ENCODE data around the gene IRF2BP2. TPM values are rescaled to one million over a fixed set of nuclear protein-coding genes. Genes with fewer than 3 reads are reported as not detected.
A peak's percentile ranks its signal among the peaks of the same experiment; 100 is the strongest.

The IRF2BP2 gene
- total and polyA plus RNA-seq, 2 of the 13 experiments (the other 11 are each of a cell fraction or from before 2014, with no cell fraction given), result 140 to 147 TPM

DNA sequence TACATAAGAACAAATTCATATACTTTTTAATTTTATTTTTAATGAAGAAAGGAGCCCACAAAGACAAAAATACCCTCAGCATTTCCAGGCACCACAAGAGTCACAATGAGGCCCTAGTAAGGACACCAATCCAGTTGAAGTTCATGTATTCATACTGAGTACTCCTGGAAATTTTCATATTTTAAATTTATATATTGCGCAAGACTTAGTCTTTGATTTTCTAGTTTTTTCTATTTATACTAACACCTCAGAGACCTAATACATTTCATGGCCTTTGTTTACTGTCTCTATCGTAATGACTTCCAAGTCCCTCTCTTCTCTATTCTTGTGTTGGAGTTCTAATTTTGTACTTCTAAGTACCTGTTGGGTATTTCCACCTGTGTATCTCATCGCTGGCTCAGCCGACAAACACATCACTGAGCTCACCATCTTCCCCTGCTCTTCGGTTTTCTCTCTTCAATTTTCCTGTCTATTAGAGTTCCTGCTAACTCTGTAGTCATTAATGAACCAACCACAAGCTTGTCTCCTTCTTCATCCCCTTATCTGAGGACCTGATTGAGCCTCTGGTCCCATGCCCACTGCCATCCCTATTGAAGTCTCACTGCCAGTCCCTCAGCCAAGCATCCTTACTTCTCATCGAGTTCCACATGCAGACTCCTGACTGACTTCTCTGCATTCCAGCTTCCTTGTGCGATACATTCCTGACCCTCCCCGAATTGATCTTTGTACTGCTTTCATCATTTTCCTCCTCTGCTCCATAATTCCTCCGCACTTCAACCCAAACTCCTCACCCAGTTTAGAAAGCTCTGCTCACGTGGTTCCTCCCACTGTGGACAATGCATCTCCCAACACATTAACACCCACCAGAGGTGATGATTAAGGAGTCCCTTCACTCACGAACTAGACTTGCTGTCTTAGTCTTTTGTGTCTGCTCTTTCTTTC is 17.3 kb upstream of the IRF2BP2 start (continued):
- TF ChIP-seq, protein P1, sequence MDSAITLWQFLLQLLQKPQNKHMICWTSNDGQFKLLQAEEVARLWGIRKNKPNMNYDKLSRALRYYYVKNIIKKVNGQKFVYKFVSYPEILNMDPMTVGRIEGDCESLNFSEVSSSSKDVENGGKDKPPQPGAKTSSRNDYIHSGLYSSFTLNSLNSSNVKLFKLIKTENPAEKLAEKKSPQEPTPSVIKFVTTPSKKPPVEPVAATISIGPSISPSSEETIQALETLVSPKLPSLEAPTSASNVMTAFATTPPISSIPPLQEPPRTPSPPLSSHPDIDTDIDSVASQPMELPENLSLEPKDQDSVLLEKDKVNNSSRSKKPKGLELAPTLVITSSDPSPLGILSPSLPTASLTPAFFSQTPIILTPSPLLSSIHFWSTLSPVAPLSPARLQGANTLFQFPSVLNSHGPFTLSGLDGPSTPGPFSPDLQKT (CRISPR knock-in tag; IDR thresholded peaks at IDR 0.05; ENCODE audit: borderline replicate concordance), result no peak
- TF ChIP-seq NFRKB (IDR thresholded peaks at IDR 0.05) (no peak), GABPB1 (CRISPR knock-in tag; IDR thresholded peaks at IDR 0.05) (no peak), HOXA3 (CRISPR knock-in tag; IDR thresholded peaks at IDR 0.05) (no peak; the same call in 1 of the 2 replicates), HOXD1 (CRISPR knock-in tag; IDR thresholded peaks at IDR 0.05) (no peak), TAF15 (IDR thresholded peaks at IDR 0.05; ENCODE audit: low read depth, low read length, poor library complexity, severe bottlenecking) (no peak), ZNF343 (CRISPR knock-in tag; IDR thresholded peaks at IDR 0.05) (no peak), ZNF264 (CRISPR knock-in tag; IDR thresholded peaks at IDR 0.05) (no peak), TGIF2 (CRISPR knock-in tag; IDR thresholded peaks at IDR 0.05) (no peak), ZNF335 (CRISPR knock-in tag; IDR thresholded peaks at IDR 0.05) (0 out of 2 replicates have a peak, but pooled peaks have one; percentile 32), NFKBIZ (CRISPR knock-in tag; IDR thresholded peaks at IDR 0.05) (no peak), ZNF703 (CRISPR knock-in tag; IDR thresholded peaks at IDR 0.05; ENCODE audit: borderline replicate concordance) (no peak), MED1 (CRISPR knock-in tag; IDR thresholded peaks at IDR 0.05) (peak; percentile 72)
- TF ChIP-seq, protein P2, sequence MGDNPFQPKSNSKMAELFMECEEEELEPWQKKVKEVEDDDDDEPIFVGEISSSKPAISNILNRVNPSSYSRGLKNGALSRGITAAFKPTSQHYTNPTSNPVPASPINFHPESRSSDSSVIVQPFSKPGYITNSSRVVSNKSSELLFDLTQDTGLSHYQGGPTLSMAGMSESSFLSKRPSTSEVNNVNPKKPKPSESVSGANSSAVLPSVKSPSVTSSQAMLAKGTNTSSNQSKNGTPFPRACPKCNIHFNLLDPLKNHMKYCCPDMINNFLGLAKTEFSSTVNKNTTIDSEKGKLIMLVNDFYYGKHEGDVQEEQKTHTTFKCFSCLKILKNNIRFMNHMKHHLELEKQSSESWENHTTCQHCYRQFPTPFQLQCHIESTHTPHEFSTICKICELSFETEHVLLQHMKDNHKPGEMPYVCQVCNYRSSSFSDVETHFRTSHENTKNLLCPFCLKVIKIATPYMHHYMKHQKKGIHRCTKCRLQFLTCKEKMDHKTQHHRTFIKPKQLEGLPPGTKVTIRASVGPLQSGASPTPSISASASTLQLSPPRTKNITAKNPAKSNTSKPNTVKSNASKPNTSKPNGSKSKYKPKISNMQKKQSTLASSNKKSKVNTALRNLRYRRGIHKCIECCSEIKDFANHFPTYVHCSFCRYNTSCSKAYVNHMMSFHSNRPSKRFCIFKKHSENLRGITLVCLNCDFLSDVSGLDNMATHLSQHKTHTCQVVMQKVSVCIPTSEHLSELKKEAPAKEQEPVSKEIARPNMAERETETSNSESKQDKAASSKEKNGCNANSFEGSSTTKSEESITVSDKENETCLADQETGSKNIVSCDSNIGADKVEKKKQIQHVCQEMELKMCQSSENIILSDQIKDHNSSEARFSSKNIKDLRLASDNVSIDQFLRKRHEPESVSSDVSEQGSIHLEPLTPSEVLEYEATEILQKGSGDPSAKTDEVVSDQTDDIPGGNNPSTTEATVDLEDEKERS (CRISPR knock-in tag; IDR thresholded peaks at IDR 0.05), result no peak
- TF ChIP-seq, protein P3, sequence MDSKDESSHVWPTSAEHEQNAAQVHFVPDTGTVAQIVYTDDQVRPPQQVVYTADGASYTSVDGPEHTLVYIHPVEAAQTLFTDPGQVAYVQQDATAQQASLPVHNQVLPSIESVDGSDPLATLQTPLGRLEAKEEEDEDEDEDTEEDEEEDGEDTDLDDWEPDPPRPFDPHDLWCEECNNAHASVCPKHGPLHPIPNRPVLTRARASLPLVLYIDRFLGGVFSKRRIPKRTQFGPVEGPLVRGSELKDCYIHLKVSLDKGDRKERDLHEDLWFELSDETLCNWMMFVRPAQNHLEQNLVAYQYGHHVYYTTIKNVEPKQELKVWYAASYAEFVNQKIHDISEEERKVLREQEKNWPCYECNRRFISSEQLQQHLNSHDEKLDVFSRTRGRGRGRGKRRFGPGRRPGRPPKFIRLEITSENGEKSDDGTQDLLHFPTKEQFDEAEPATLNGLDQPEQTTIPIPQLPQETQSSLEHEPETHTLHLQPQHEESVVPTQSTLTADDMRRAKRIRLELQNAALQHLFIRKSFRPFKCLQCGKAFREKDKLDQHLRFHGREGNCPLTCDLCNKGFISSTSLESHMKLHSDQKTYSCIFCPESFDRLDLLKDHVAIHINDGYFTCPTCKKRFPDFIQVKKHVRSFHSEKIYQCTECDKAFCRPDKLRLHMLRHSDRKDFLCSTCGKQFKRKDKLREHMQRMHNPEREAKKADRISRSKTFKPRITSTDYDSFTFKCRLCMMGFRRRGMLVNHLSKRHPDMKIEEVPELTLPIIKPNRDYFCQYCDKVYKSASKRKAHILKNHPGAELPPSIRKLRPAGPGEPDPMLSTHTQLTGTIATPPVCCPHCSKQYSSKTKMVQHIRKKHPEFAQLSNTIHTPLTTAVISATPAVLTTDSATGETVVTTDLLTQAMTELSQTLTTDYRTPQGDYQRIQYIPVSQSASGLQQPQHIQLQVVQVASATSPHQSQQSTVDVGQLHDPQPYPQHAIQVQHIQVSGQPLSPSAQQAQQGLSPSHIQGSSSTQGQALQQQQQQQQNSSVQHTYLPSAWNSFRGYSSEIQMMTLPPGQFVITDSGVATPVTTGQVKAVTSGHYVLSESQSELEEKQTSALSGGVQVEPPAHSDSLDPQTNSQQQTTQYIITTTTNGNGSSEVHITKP (CRISPR knock-in tag; IDR thresholded peaks at IDR 0.05; ENCODE audit: low read depth), result no peak
- TF ChIP-seq, protein P4, sequence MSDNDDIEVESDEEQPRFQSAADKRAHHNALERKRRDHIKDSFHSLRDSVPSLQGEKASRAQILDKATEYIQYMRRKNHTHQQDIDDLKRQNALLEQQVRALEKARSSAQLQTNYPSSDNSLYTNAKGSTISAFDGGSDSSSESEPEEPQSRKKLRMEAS (IDR thresholded peaks at IDR 0.05), result peak; percentile 21; the same call in 1 of the 2 replicates
- TF ChIP-seq, protein P5, sequence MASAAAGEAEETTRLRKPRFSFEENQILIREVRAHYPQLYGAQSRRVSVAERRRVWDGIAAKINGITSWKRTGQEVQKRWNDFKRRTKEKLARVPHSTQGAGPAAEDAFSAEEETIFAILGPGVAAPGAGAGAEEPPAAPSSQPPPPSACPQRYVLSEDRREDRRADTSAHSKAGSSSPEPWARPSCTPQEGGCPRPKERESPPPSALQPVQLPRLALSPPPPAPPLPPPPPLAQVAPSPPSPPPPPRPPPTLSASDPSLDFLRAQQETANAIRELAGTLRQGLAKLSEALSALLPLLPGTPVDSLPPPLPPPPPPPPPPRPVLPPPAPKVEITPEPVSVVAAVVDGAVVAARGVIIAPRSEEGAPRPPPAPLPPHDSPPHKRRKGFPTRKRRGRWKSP (CRISPR knock-in tag; IDR thresholded peaks at IDR 0.05), result peak; percentile 25; the same call in 1 of the 2 replicates
- TF ChIP-seq, protein P6, sequence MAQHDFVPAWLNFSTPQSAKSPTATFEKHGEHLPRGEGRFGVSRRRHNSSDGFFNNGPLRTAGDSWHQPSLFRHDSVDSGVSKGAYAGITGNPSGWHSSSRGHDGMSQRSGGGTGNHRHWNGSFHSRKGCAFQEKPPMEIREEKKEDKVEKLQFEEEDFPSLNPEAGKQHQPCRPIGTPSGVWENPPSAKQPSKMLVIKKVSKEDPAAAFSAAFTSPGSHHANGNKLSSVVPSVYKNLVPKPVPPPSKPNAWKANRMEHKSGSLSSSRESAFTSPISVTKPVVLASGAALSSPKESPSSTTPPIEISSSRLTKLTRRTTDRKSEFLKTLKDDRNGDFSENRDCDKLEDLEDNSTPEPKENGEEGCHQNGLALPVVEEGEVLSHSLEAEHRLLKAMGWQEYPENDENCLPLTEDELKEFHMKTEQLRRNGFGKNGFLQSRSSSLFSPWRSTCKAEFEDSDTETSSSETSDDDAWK (CRISPR knock-in tag; IDR thresholded peaks at IDR 0.05), result no peak

Measured in HepG2 (cell line).